HepG2 (cell line): ENCODE results near the gene S1PR5. TPM values are rescaled to one million over a fixed set of nuclear protein-coding genes. Genes with fewer than 3 reads are reported as not detected.

Experiments
- AGO2 ChIP-seq: fragments of 200-400 bp; formaldehyde crosslinking; optimal IDR thresholded peaks from 2 replicates; pipeline ENCODE3; 2017; ENCODE audit warnings: mild to moderate bottlenecking, low read depth, low read length, moderate library complexity
- ATF7 ChIP-seq, 2 experiments: fragments of 450-650 bp in 1 of 2; sonication (generic) in 1 of 2; formaldehyde crosslinking in 1 of 2; IDR thresholded peaks; 2 replicates each; pipeline versions ENCODE4 v1.4.0 to v1.6.1; 2016 to 2020; ENCODE audit warnings: antibody characterized with exemption in 1 of 2, mild to moderate bottlenecking in 1 of 2, missing genetic modification reagents in 1 of 2
- GPN1 ChIP-seq: sonication (generic); formaldehyde crosslinking; IDR thresholded peaks from 2 replicates; pipeline ENCODE4 v1.5.1; 2020; ENCODE audit warnings: missing genetic modification reagents, borderline replicate concordance
- REXO4 ChIP-seq: sonication (generic); formaldehyde crosslinking; IDR thresholded peaks from 2 replicates; pipeline ENCODE4 v1.8.0; 2022; ENCODE audit warnings: missing genetic modification reagents, mild to moderate bottlenecking, borderline replicate concordance
- SMC3 ChIP-seq: IDR thresholded peaks from 2 replicates; pipeline ENCODE4 v1.6.1; 2011; ENCODE audit warnings: low read length, improper control_type of control experiment
- SP5 ChIP-seq: IDR thresholded peaks from 2 replicates; pipeline ENCODE4 v1.6.1; 2016; ENCODE audit warnings: low read depth, borderline replicate concordance
- ZBTB34 ChIP-seq: sonication (generic); formaldehyde crosslinking; IDR thresholded peaks from 2 replicates; pipeline ENCODE4 v1.8.0; 2022; ENCODE audit warnings: mild to moderate bottlenecking, missing genetic modification reagents
- ZNF24 ChIP-seq: fragments of 450-650 bp; IDR thresholded peaks from 2 replicates; pipeline ENCODE4 v1.6.1; 2017; ENCODE audit warnings: antibody characterized with exemption, mild to moderate bottlenecking
- ZNF280D ChIP-seq: sonication (generic); formaldehyde crosslinking; IDR thresholded peaks from 2 replicates; pipeline ENCODE4 v1.5.1; 2020; ENCODE audit warnings: mild to moderate bottlenecking, missing genetic modification reagents
- ZNF331 ChIP-seq: sonication (generic); formaldehyde crosslinking; IDR thresholded peaks from 2 replicates; pipeline ENCODE4 v1.4.0; 2020; ENCODE audit warnings: missing genetic modification reagents
- ZNF383 ChIP-seq: sonication (generic); formaldehyde crosslinking; IDR thresholded peaks from 2 replicates; pipeline ENCODE4 v1.4.0; 2020; ENCODE audit warnings: missing genetic modification reagents, mild to moderate bottlenecking, borderline replicate concordance
- ZNF44 ChIP-seq: sonication (generic); formaldehyde crosslinking; IDR thresholded peaks from 2 replicates; pipeline ENCODE4 v1.5.1; 2020; ENCODE audit warnings: mild to moderate bottlenecking, missing genetic modification reagents
- ZNF747 ChIP-seq: sonication (generic); formaldehyde crosslinking; IDR thresholded peaks from 2 replicates; pipeline ENCODE4 v1.8.1; 2023; ENCODE audit warnings: missing genetic modification reagents, mild to moderate bottlenecking, borderline replicate concordance
- ZNF766 ChIP-seq: sonication (generic); formaldehyde crosslinking; IDR thresholded peaks from 2 replicates; pipeline ENCODE4 v1.5.0; 2020; ENCODE audit warnings: missing genetic modification reagents, borderline replicate concordance
- ZSCAN9 ChIP-seq: IDR thresholded peaks from 2 replicates; pipeline ENCODE4 v1.6.1; 2016; ENCODE audit warnings: borderline replicate concordance
- polyA plus RNA-seq, 8 experiments: library from polyadenylated mRNA; depleted of rRNA in 3 of 8; stranded (reverse) in 7 of 8; unstranded in 1 of 8; fragments of >200 nt; fragmentation: Illumina TruSeq in 4 of 8; extraction: Trizol in 4 of 8; gene quantifications; 2 replicates each; pipeline versions ENCODE4 v1.2.1 to v1.2.3, GENCODE V29; 2011 to 2016; ENCODE audit warnings: low read depth in 4 of 8, missing spikeins in 1 of 8, mixed read lengths in 1 of 8; ENCODE audit not compliant: insufficient read depth in 1 of 8
- total RNA-seq, 5 experiments: library from RNA; depleted of rRNA; stranded (reverse); fragments of >200 nt; fragmentation: Illumina TruSeq; extraction: Trizol; gene quantifications; 2 replicates each; pipeline ENCODE4 v1.2.3, GENCODE V29; 2016; ENCODE audit warnings: low read depth in 1 of 5
- TF ChIP-seq, protein P1 (sequence below): sonication (generic); formaldehyde crosslinking; IDR thresholded peaks from 2 replicates; pipeline ENCODE4 v1.5.0; 2020; ENCODE audit warnings: mild to moderate bottlenecking, low read depth, missing genetic modification reagents, borderline replicate concordance
- TF ChIP-seq, protein P2 (sequence below): sonication (generic); formaldehyde crosslinking; IDR thresholded peaks from 2 replicates; pipeline ENCODE4 v1.4.0; 2020; ENCODE audit warnings: missing genetic modification reagents, borderline replicate concordance

S1PR5 gene
- total and polyA plus RNA-seq, 2 of the 13 experiments (the other 11 are each of a cell fraction or from before 2014, with no cell fraction given) = 0.04 TPM; not detected in 1

GRCh38 chr19:10503002-10503789 lies 14.1 kb downstream of the S1PR5 start, which contains the start of gene KEAP1 (continued):
- TF ChIP-seq ZNF747 (CRISPR knock-in tag) = no peak
- TF ChIP-seq ZNF331 = 0 out of 2 replicates have a peak, but pooled peaks have one; percentile 21
- no peak for TF ChIP-seq ZNF24
- TF ChIP-seq GPN1 = no peak
- TF ChIP-seq, protein P1, sequence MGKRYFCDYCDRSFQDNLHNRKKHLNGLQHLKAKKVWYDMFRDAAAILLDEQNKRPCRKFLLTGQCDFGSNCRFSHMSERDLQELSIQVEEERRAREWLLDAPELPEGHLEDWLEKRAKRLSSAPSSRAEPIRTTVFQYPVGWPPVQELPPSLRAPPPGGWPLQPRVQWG (CRISPR knock-in tag) = no peak
- TF ChIP-seq ZNF766 = peak; percentile 49; the same call in 1 of the 2 replicates
- no peak for TF ChIP-seq SMC3
- TF ChIP-seq ZNF44 = peak; percentile 80; the same call in 1 of the 2 replicates
- no peak for TF ChIP-seq ATF7 (IDR thresholded peaks at IDR 0.05)
- TF ChIP-seq ATF7 (CRISPR knock-in tag; IDR thresholded peaks at IDR 0.05) = no peak
- no peak for TF ChIP-seq REXO4 (CRISPR knock-in tag)
- TF ChIP-seq ZSCAN9 (CRISPR knock-in tag) = 0 out of 2 replicates have a peak, but pooled peaks have one; percentile 28
- no peak for TF ChIP-seq ZNF383 (CRISPR knock-in tag)
- no peak for TF ChIP-seq SP5 (CRISPR knock-in tag)
- TF ChIP-seq, protein P2, sequence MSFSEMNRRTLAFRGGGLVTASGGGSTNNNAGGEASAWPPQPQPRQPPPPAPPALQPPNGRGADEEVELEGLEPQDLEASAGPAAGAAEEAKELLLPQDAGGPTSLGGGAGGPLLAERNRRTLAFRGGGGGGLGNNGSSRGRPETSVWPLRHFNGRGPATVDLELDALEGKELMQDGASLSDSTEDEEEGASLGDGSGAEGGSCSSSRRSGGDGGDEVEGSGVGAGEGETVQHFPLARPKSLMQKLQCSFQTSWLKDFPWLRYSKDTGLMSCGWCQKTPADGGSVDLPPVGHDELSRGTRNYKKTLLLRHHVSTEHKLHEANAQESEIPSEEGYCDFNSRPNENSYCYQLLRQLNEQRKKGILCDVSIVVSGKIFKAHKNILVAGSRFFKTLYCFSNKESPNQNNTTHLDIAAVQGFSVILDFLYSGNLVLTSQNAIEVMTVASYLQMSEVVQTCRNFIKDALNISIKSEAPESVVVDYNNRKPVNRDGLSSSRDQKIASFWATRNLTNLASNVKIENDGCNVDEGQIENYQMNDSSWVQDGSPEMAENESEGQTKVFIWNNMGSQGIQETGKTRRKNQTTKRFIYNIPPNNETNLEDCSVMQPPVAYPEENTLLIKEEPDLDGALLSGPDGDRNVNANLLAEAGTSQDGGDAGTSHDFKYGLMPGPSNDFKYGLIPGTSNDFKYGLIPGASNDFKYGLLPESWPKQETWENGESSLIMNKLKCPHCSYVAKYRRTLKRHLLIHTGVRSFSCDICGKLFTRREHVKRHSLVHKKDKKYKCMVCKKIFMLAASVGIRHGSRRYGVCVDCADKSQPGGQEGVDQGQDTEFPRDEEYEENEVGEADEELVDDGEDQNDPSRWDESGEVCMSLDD (CRISPR knock-in tag) = peak; percentile 87; the same call in 1 of the 2 replicates
- TF ChIP-seq ZBTB34 (CRISPR knock-in tag) = no peak
- peak; percentile 91 for TF ChIP-seq AGO2
- peak; percentile 58; the same call in 1 of the 2 replicates for TF ChIP-seq ZNF280D (CRISPR knock-in tag)
